GM21390 (cell line): ENCODE results near the gene UBN2.
A peak's percentile ranks its signal among the peaks of the same experiment; 100 is the strongest.

Source experiments
- ATAC-seq: cut with Tn5 transposase; IDR thresholded peaks from one replicate; pipeline ENCODE4 v1.9.1; 2021; ENCODE audit not compliant: unreplicated experiment

Gene UBN2

DNA sequence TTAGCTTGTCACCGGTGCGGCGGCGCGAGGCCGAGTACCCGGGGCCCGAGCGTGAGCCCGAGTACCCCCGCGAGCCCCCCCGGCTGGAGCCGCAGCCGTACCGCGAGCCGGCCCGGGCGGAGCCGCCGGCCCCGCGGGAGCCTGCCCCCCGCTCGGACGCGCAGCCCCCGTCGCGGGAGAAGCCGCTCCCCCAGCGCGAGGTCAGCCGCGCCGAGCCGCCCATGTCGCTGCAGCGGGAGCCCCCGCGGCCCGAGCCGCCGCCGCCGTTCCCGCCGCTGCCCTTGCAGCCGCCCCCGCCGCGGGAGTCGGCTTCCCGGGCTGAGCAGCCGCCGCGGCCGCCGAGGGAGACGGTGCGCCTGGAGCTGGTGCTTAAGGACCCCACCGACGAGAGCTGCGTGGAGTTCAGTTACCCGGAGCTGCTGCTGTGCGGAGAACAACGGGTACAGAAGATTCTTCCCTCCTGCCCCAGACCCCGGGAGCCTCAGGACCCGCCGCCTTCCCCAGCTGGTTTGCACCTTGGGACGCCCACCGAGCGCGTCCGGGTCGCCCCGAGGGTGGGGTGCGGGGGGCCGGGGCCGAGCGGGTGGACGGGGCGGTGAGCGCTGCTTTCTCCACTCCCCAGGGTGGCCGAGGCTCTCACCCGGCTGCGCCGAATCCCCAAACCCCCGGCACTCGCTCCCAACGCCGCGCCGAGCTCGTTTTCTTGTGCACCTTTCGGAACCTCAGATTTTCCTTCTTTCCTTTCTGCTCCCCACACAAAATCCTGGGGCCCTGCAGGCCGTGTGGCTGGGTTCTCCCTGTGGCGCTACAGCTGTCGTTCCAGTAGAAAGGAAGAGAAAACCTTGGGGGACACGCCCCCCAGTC is 708 bp downstream of the UBN2 start:
- peak; percentile 26 for ATAC-seq

DNA sequence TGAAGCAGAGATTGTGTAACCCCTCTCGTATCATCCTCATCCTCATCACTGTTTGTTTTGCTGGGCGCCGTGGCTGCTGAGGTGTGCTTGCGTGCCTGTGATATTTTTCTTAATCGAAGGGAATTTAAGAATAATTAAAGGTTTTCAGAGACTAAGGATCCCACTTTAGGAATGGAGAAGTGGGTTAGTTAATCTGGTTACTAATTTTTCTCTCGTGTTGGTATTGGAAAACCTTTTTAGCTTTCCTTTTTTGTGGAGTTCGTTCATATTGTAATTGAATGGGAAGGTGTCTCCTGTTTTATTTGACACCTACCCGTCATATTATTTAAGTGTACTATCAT is 1.3 kb downstream of the UBN2 start:
- no peak for ATAC-seq

- ATAC-seq: no peak
Observed at GRCh38 chr7:139232904-139233303, 1.9 kb downstream of the UBN2 start.

GRCh38 chr7:139241258-139241657 is 10.2 kb downstream of the UBN2 start:
- ATAC-seq: no peak

GRCh38 chr7:139242741-139243281 is 11.8 kb downstream of the UBN2 start:
- no peak for ATAC-seq

DNA sequence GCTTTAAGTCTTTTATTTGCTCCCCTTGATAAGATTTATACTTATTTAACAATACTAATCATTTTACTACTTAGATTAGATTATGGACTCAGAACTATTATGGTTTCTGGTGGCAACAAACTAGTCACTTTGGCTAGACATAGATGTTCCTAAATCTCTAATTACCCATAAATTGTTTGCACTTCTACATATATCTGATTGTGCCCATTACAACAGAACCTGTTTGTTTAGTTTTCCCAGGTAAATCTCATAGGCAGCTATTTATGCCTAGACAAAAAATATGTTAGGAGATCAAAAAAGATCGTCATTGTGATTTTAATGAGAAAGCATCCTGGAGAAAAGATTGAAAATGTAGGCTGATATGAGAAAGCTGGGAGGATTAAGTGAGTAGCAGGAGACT is 14.4 kb downstream of the UBN2 start:
- no peak for ATAC-seq

GRCh38 chr7:139246494-139246893 is 15.5 kb downstream of the UBN2 start:
- ATAC-seq: no peak

DNA sequence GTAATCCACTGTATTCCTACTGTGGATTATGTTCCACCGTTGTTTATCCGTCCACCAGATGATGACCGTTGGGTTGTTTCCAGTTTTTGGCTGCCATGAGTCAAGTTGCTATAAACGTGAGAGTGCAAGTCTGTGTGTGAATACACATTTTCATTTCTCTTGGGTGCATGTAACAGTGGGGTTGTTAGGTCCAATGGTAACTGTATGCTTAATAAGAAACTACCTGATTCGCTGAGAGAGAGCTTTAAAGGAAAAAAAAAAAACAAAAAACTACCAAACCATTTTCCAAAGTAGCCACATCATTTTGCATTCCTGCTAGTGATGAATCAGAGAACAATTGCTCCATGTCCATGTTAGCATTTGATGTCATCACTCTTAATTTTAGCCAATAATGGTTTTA is 15.9 kb downstream of the UBN2 start:
- ATAC-seq: no peak

- ATAC-seq: no peak
Observed at GRCh38 chr7:139249179-139249810, 18.3 kb downstream of the UBN2 start.

- ATAC-seq: no peak
Observed at GRCh38 chr7:139252451-139252850, 21.4 kb downstream of the UBN2 start.

GRCh38 chr7:139254281-139254680 is 23.2 kb downstream of the UBN2 start:
- ATAC-seq: no peak

DNA sequence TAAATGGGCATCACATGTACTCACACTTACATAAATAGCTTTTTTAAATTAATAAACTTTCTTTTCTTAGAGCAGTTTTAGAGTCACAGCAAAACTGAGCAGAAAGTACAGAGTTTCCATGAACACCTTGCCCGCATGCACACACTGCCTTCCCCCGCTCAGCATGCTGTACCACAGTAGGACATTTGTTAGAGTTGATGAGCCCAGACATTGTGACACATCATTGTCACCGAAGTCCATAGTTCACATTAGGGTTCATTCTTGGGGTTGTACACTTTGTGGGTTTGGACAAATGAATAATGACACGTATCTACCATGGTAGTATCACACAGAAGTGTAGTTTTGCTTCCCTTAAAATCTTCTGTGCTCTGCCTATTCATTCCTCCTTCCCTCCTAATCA is 23.7 kb downstream of the UBN2 start:
- ATAC-seq: no peak

DNA sequence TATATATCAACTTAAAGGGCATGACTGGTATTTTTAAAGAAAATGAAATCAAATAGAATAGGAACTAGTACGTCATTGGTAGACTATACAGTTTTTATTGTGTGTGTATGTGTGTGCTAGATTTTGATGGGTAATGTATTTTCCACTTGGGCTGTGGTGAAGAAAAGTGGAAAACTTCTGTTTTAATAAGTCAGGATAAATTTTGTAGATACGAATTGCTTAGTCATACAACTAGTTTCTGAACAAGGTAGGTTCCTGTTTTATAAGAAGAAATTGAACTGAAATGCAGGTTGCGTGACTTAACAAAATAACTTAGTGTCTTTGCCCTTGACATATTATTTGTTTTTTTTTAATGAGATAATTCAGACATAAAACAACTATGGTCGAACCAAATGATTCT is 24.3 kb downstream of the UBN2 start:
- ATAC-seq: no peak

- no peak for ATAC-seq
Observed at GRCh38 chr7:139259142-139259541, 28.1 kb downstream of the UBN2 start.

GRCh38 chr7:139264220-139264619 is 33.2 kb downstream of the UBN2 start:
- no peak for ATAC-seq

DNA sequence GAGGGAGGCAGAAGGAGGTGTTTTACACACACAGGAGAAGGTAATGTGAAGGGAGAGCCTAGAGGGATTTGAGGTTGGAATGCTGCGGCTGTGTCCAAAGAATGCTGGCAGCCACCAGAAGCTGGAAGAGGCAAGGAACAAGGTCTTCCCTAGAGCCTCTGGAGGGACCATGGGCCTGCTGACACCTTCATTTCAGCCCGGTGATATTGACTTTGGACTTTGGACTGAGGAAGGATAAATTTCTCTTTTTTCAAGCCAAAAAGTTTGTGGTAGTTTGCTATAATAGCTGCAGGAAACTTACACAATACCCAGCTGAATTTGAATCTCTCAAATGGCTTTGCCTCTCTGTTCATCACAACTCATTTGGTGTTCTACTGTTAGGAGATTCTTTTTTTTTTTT is 34.6 kb downstream of the UBN2 start:
- no peak for ATAC-seq

- ATAC-seq: no peak
Observed at GRCh38 chr7:139271718-139272628, 40.9 kb downstream of the UBN2 start.

GRCh38 chr7:139284252-139284896 is 53.3 kb downstream of the UBN2 start:
- no peak for ATAC-seq

DNA sequence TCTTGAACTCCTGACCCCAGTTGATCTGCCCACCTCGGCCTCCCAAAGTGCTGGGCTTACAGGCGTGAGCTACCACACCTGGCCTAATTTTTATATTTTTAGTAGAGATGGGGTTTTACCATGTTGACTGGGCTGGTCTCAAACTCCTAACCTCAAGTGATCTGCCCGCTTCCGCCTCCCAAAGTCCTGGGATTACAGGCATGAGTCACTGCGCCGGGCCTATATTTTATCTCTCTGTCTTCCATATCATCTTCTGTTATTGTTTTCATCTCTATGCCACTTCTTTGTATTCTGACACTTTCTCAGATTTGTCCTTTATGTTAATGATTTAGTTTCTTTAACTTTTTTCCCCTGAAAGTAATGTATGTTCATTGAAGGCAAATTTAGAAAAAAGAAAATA is 55.1 kb downstream of the UBN2 start:
- ATAC-seq: no peak

GRCh38 chr7:139292821-139293220 is 61.8 kb downstream of the UBN2 start:
- ATAC-seq: no peak

DNA sequence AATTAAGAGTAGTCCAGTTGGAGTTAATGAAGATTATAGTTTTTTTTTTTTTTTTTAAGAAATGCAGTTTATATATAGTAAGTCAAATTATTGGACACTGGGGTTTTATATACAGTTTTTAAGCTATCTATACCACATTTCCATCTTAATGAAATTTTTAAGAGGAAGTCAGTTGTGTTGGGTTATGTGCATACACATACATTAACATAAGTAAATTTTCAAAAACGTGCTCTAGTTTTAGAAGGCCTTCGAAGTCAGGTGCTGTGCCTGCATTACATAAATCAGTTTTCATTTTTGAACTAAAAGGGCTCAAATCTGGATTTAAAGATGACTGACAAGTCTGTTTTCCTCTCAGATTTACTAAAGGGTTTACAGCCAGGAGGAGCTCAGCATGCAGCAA is 62.5 kb downstream of the UBN2 start:
- no peak for ATAC-seq
